ENCODE results near the gene SHISA9. TPM values are rescaled to one million over a fixed set of nuclear protein-coding genes. Genes with fewer than 3 reads are reported as not detected.

The SHISA9 gene
- total RNA-seq, 3 donors from 2014 or later (not counting 1 experiment from before 2014, with no cell fraction given): 0.05 TPM; not detected in 2

DNA sequence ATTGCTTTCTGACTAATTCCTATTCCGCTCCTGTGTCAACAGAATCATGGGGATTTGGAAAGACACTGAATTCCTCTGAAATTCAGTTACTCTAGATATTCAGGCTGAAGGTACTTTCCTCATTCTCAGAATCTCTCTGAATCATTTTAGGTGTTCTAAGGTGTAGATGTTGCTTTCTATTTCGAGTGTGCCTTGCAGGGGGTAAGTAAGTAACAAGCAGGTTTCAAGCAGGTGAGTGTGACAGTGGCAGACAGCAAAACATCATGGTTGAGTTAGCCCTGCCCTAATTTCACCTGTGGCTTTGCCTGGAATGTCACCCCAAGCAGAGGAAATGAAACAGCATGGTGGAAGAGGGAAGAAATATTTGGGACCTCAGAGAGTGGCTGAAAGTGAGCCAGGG lies 75.1 kb downstream of the SHISA9 start:
- H3K27ac Mint-ChIP-seq: no peak overlapping the region
- Histone ChIP-seq H3K9me3 (ENCODE audit: control insufficient read depth, insufficient read depth, low read length) (no peaks in the 10 kb centered on the region), H3K4me1 (ENCODE audit: control insufficient read depth, insufficient read depth, low read length) (no peaks in the 10 kb centered on the region), H3K4me3 (ENCODE audit: low read length) (no peak overlapping the region), H3K36me3 (ENCODE audit: control insufficient read depth, insufficient read depth, low read length) (no peaks in the 10 kb centered on the region), H3K27me3 (ENCODE audit: control insufficient read depth, insufficient read depth, low read length) (no peaks in the 10 kb centered on the region), H3K27ac (ENCODE audit: low read length) (no peak overlapping the region)
- H3K27me3 Mint-ChIP-seq (ENCODE audit: low read depth in 2 of 2): no peaks in the 10 kb centered on the region
- DNase-seq (no peak), ATAC-seq (no peak)
- no peak overlapping the region for H3K4me3 Mint-ChIP-seq
- 55% methylated on average over 2 of the region's 2 CpGs for WGBS (ENCODE audit: insufficient coverage)
- TF ChIP-seq, protein P1, sequence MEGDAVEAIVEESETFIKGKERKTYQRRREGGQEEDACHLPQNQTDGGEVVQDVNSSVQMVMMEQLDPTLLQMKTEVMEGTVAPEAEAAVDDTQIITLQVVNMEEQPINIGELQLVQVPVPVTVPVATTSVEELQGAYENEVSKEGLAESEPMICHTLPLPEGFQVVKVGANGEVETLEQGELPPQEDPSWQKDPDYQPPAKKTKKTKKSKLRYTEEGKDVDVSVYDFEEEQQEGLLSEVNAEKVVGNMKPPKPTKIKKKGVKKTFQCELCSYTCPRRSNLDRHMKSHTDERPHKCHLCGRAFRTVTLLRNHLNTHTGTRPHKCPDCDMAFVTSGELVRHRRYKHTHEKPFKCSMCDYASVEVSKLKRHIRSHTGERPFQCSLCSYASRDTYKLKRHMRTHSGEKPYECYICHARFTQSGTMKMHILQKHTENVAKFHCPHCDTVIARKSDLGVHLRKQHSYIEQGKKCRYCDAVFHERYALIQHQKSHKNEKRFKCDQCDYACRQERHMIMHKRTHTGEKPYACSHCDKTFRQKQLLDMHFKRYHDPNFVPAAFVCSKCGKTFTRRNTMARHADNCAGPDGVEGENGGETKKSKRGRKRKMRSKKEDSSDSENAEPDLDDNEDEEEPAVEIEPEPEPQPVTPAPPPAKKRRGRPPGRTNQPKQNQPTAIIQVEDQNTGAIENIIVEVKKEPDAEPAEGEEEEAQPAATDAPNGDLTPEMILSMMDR (IDR thresholded peaks at IDR 0.05): no peak
- intact Hi-C loops (cut with micrococcal nuclease): no loop called here
- no peaks in the 10 kb centered on the region for H3K36me3 Mint-ChIP-seq
- H3K9me3 Mint-ChIP-seq: peaks cover 0 to 4% of the 10 kb centered on the region in 2 donors
- no peaks in the 10 kb centered on the region for H3K4me1 Mint-ChIP-seq

DNA sequence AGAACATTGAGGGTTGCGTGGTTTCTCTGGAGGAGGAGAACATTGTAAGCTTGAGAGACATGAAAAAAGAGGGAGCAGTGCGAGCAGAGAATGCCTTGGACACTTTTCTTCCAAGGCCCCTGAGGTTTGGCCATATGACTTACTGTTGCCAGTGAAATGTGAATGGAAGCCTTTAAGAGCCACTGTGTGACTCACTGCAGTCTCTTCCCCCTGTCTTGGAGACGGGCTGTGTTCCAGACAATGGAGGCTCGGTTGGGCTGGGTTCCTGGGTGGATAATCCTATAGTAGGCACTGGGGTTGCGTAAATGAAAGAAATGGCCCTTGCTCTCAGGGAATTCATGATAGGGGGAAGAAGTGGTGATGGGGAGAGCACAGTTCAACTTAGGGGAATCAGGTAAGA lies 75.5 kb downstream of the SHISA9 start:
- H3K4me3 ChIP-seq (ENCODE audit: low read length): no peak overlapping the region
- Mint-ChIP-seq H3K4me3 (no peak overlapping the region), H3K27ac (no peak overlapping the region), H3K4me1 (no peaks in the 10 kb centered on the region), H3K27me3 (ENCODE audit: low read depth in 2 of 2) (no peaks in the 10 kb centered on the region), H3K9me3 (peaks cover 0 to 4% of the 10 kb centered on the region in 2 donors), H3K36me3 (no peaks in the 10 kb centered on the region)
- intact Hi-C loops (cut with micrococcal nuclease): no loop called here
- ATAC-seq (no peak), DNase-seq (no peak)
- TF ChIP-seq, protein P1 (IDR thresholded peaks at IDR 0.05): no peak
- no peaks in the 10 kb centered on the region for H3K27me3 ChIP-seq (ENCODE audit: control insufficient read depth, insufficient read depth, low read length)
- WGBS (ENCODE audit: insufficient coverage): 80% methylated on average over 5 of the region's 5 CpGs
- no peaks in the 10 kb centered on the region for H3K4me1 ChIP-seq (ENCODE audit: control insufficient read depth, insufficient read depth, low read length)
- H3K27ac ChIP-seq (ENCODE audit: low read length): no peak overlapping the region
- no peaks in the 10 kb centered on the region for H3K9me3 ChIP-seq (ENCODE audit: control insufficient read depth, insufficient read depth, low read length)
- no peaks in the 10 kb centered on the region for H3K36me3 ChIP-seq (ENCODE audit: control insufficient read depth, insufficient read depth, low read length)

DNA sequence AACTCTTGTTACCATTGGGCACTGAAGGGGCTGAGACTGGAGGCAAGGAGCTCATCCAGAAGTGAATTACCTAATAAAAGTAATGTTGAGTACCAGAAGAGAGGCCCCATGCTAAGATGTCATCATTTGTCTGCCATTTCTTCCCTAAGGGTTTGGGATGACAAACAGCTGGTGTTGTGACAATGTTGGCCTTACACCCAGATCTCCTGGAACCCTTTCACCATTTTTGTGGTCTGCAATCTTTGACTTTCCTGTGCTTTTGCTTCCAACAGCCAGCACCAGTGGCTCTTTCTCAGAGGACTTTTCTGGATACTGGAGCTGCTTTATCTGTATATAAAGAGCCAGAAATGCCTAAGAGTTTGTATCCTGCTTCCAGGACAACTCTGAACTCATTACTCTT lies 84.1 kb downstream of the SHISA9 start:
- no peaks in the 10 kb centered on the region for H3K4me1 ChIP-seq (ENCODE audit: control insufficient read depth, insufficient read depth, low read length)
- H3K9me3 ChIP-seq (ENCODE audit: control insufficient read depth, insufficient read depth, low read length): no peaks in the 10 kb centered on the region
- DNase-seq (no peak), ATAC-seq (no peak)
- intact Hi-C loops (cut with micrococcal nuclease): no loop called here
- H3K4me3 ChIP-seq (ENCODE audit: low read length): no peak overlapping the region
- Mint-ChIP-seq H3K9me3 (peaks cover 0 to 4% of the 10 kb centered on the region in 2 donors), H3K4me1 (no peaks in the 10 kb centered on the region), H3K27me3 (ENCODE audit: low read depth in 2 of 2) (peaks cover 0 to 3% of the 10 kb centered on the region in 2 donors), H3K4me3 (no peak overlapping the region), H3K27ac (no peak overlapping the region), H3K36me3 (no peaks in the 10 kb centered on the region)
- no peak overlapping the region for H3K27ac ChIP-seq (ENCODE audit: low read length)
- TF ChIP-seq, protein P1 (IDR thresholded peaks at IDR 0.05): no peak
- H3K27me3 ChIP-seq (ENCODE audit: control insufficient read depth, insufficient read depth, low read length): no peaks in the 10 kb centered on the region
- no peaks in the 10 kb centered on the region for H3K36me3 ChIP-seq (ENCODE audit: control insufficient read depth, insufficient read depth, low read length)

DNA sequence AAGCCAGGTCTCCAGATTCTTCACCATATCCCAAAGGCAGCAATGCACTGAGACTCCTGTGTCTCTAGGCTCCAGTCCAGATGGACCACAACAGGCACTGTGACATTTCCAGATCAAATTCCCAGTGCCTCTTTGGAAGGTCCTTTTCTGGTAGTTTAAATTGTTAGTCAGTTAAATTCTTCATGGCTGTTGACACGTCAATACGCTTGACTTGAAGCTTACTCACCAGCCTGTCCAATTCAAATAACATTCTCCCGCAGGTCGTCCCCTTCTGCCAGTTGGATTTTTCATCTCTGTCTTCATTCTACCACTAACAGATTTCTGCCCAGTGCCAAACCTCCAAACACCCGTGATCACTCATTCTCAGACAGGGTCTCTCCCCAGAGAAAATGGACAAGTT lies 86.7 kb downstream of the SHISA9 start:
- no peak for ATAC-seq
- Histone ChIP-seq H3K9me3 (ENCODE audit: control insufficient read depth, insufficient read depth, low read length) (no peaks in the 10 kb centered on the region), H3K4me3 (ENCODE audit: low read length) (no peak overlapping the region), H3K27me3 (ENCODE audit: control insufficient read depth, insufficient read depth, low read length) (no peaks in the 10 kb centered on the region), H3K36me3 (ENCODE audit: control insufficient read depth, insufficient read depth, low read length) (no peaks in the 10 kb centered on the region), H3K4me1 (ENCODE audit: control insufficient read depth, insufficient read depth, low read length) (no peaks in the 10 kb centered on the region), H3K27ac (ENCODE audit: low read length) (no peak overlapping the region)
- peaks cover 0 to 3% of the 10 kb centered on the region in 2 donors for H3K27me3 Mint-ChIP-seq (ENCODE audit: low read depth in 2 of 2)
- no peaks in the 10 kb centered on the region for H3K4me1 Mint-ChIP-seq
- intact Hi-C loops (cut with micrococcal nuclease): no loop called here
- H3K27ac Mint-ChIP-seq: no peak overlapping the region
- TF ChIP-seq, protein P1 (IDR thresholded peaks at IDR 0.05): no peak
- DNase-seq: no peak
- 96% methylated on average over 5 of the region's 5 CpGs for WGBS (ENCODE audit: insufficient coverage)
- H3K36me3 Mint-ChIP-seq: no peaks in the 10 kb centered on the region
- no peak overlapping the region for H3K4me3 Mint-ChIP-seq
- H3K9me3 Mint-ChIP-seq: peaks cover 0 to 4% of the 10 kb centered on the region in 2 donors
